Naive thymus-derived CD8-positive, alpha-beta T cell (primary cell): ENCODE results near the gene MINPP1. TPM values are rescaled to one million over a fixed set of nuclear protein-coding genes. Genes with fewer than 3 reads are reported as not detected.

Experiments
- ATAC-seq, 2 donors: fragments of 150-1000 bp; cut with Tn5 transposase in 1 of 2; sonication (Bioruptor Pico), chemical (Tn5 transposase) in 1 of 2; 1 replicate in 1 of 2; 2 replicates in 1 of 2; pipeline ENCODE4 v1.10.0; 2021; ENCODE audit warnings: mild to moderate bottlenecking in 2 of 2, moderate library complexity in 2 of 2
- POLR2A ChIA-PET: fragments of 350-600 bp; sonication (Branson Sonifier 250); formaldehyde crosslinking; loops from one replicate; lab custom pipeline; 2021; ENCODE audit warnings: antibody characterized with exemption; lab: Charles Lee
- DNase-seq, 10 donors: peaks; one replicate each; pipeline versions ENCODE4 v3.0.0 to v3.0.0-alpha.2; 2020 to 2022
- H3K27ac Mint-ChIP-seq, 10 donors: one replicate each; pipeline ENCODE4 v1.8.0; 2020 to 2022; ENCODE audit warnings: mild to moderate bottlenecking in 10 of 10, mixed read lengths in 10 of 10, moderate library complexity in 4 of 10, inconsistent platforms in 1 of 10
- H3K27me3 Mint-ChIP-seq, 5 donors: one replicate each; pipeline ENCODE4 v1.8.0; 2021 to 2022; ENCODE audit warnings: mixed read lengths in 5 of 5
- H3K36me3 Mint-ChIP-seq, 3 donors: one replicate each; pipeline ENCODE4 v1.8.0; 2020 to 2022; ENCODE audit warnings: mixed read lengths in 3 of 3, mild to moderate bottlenecking in 2 of 3, inconsistent platforms in 1 of 3
- H3K4me1 Mint-ChIP-seq, 4 donors: one replicate each; pipeline ENCODE4 v1.8.0; 2021 to 2022; ENCODE audit warnings: mixed read lengths in 4 of 4
- H3K4me3 Mint-ChIP-seq, 10 donors: one replicate each; pipeline ENCODE4 v1.8.0; 2020 to 2022; ENCODE audit warnings: mild to moderate bottlenecking in 10 of 10, mixed read lengths in 10 of 10, moderate library complexity in 6 of 10, inconsistent platforms in 1 of 10
- H3K9me3 Mint-ChIP-seq, 9 donors: one replicate each; pipeline ENCODE4 v1.8.0; 2020 to 2022; ENCODE audit warnings: mixed read lengths in 9 of 9, mild to moderate bottlenecking in 3 of 9, inconsistent platforms in 1 of 9, moderate library complexity in 1 of 9
- polyA plus RNA-seq, 3 donors: library from polyadenylated mRNA; unstranded; fragments of 300-500 nt; fragmentation: Illumina TruSeq; gene quantifications; one replicate each; pipeline ENCODE4 v1.2.3, GENCODE V29; 2021
- total RNA-seq, 8 experiments: library from RNA in 2 of 8; stranded (reverse) in 2 of 8; gene quantifications; one replicate each; pipeline ENCODE4 v1.2.3 and lab custom pipeline; 2021 to 2026

MINPP1 gene
- total and polyA plus RNA-seq, 5 experiments from 2014 or later: 5.0 to 8.4 (median 6.6) TPM

- Mint-ChIP-seq H3K27me3 (no peaks in the 10 kb centered on the region), H3K9me3 (peaks cover 0 to 5% (median 0%) of the 10 kb centered on the region in 9 donors), H3K4me1 (peaks cover 3 to 13% (median 5%) of the 10 kb centered on the region in 4 donors), H3K27ac (no peak overlapping the region), H3K36me3 (peaks cover 4 to 40% (median 31%) of the 10 kb centered on the region in 3 donors), H3K4me3 (no peak overlapping the region)
- POLR2A ChIA-PET: interaction anchor here (0.6 kb wide), 1 partner anchor 1670 kb away, joined by 3 read pairs; no protein-coding TSS in a partner anchor
- ATAC-seq: no peak
- DNase-seq: no peak
Measured at GRCh38 chr10:87551326-87551725, 46.6 kb downstream of the MINPP1 start.

- H3K9me3 Mint-ChIP-seq: peaks cover 0 to 5% (median 0%) of the 10 kb centered on the region in 9 donors
- no peaks in the 10 kb centered on the region for H3K27me3 Mint-ChIP-seq
- POLR2A ChIA-PET: no interaction called here
- no peak overlapping the region for H3K4me3 Mint-ChIP-seq
- ATAC-seq: no peak
- no peak overlapping the region for H3K27ac Mint-ChIP-seq
- H3K4me1 Mint-ChIP-seq: peaks cover 0 to 10% (median 3%) of the 10 kb centered on the region in 4 donors
- peaks cover 4 to 31% (median 29%) of the 10 kb centered on the region in 3 donors for H3K36me3 Mint-ChIP-seq
- no peak for DNase-seq
Measured at GRCh38 chr10:87552248-87552929, 47.7 kb downstream of the MINPP1 start.

- DNase-seq: no peak
Measured at GRCh38 chr10:87557409-87557808, 52.7 kb downstream of the MINPP1 start.

GRCh38 chr10:87558333-87558732 is 53.6 kb downstream of the MINPP1 start:
- POLR2A ChIA-PET: no interaction called here
- ATAC-seq (no peak), DNase-seq (no peak)
- no peak overlapping the region for H3K27ac Mint-ChIP-seq
- peaks cover 9 to 15% (median 11%) of the 10 kb centered on the region in 3 donors for H3K36me3 Mint-ChIP-seq
- H3K27me3 Mint-ChIP-seq: peaks cover 0 to 12% (median 3%) of the 10 kb centered on the region in 5 donors
- H3K9me3 Mint-ChIP-seq: peaks cover under 1 to 12% (median 10%) of the 10 kb centered on the region in 9 donors
- no peak overlapping the region for H3K4me3 Mint-ChIP-seq
- H3K4me1 Mint-ChIP-seq: no peaks in the 10 kb centered on the region

More at GRCh38 chr10:87557409-87557808, 52.7 kb downstream of the MINPP1 start:
- H3K27me3 Mint-ChIP-seq: peaks cover 0 to 3% (median 0%) of the 10 kb centered on the region in 5 donors
- H3K36me3 Mint-ChIP-seq: peaks cover 6 to 20% (median 18%) of the 10 kb centered on the region in 3 donors
- no peak for ATAC-seq
- H3K9me3 Mint-ChIP-seq: peaks cover 0 to 5% (median 2%) of the 10 kb centered on the region in 9 donors
- no peak overlapping the region for H3K27ac Mint-ChIP-seq
- POLR2A ChIA-PET: no interaction called here
- H3K4me1 Mint-ChIP-seq: no peaks in the 10 kb centered on the region
- H3K4me3 Mint-ChIP-seq: no peak overlapping the region

- H3K4me1 Mint-ChIP-seq: no peaks in the 10 kb centered on the region
- no peak overlapping the region for H3K4me3 Mint-ChIP-seq
- peaks cover 0 to 17% (median 4%) of the 10 kb centered on the region in 5 donors for H3K27me3 Mint-ChIP-seq
- H3K27ac Mint-ChIP-seq: no peak overlapping the region
- peaks cover 3 to 14% (median 9%) of the 10 kb centered on the region in 3 donors for H3K36me3 Mint-ChIP-seq
- POLR2A ChIA-PET: no interaction called here
- no peak for DNase-seq
- no peak for ATAC-seq
- H3K9me3 Mint-ChIP-seq: peaks cover 1 to 18% (median 13%) of the 10 kb centered on the region in 9 donors
Measured at GRCh38 chr10:87559392-87559791, 54.7 kb downstream of the MINPP1 start.

GRCh38 chr10:87560495-87561129 is 55.9 kb downstream of the MINPP1 start:
- Mint-ChIP-seq H3K9me3 (peaks cover 7 to 30% (median 24%) of the 10 kb centered on the region in 9 donors), H3K27ac (no peak overlapping the region), H3K36me3 (peaks cover 0 to 26% (median 10%) of the 10 kb centered on the region in 3 donors), H3K27me3 (peaks cover under 1 to 17% (median 10%) of the 10 kb centered on the region in 5 donors), H3K4me3 (no peak overlapping the region), H3K4me1 (no peaks in the 10 kb centered on the region)
- POLR2A ChIA-PET: no interaction called here
- ATAC-seq: no peak
- DNase-seq: no peak

GRCh38 chr10:87562750-87563149 is 58.1 kb downstream of the MINPP1 start:
- Mint-ChIP-seq H3K9me3 (peaks cover 9 to 47% (median 36%) of the 10 kb centered on the region in 9 donors), H3K36me3 (peaks cover 0 to 40% (median 15%) of the 10 kb centered on the region in 3 donors), H3K27ac (no peak overlapping the region), H3K27me3 (peaks cover 7 to 29% (median 15%) of the 10 kb centered on the region in 5 donors), H3K4me1 (no peaks in the 10 kb centered on the region), H3K4me3 (no peak overlapping the region)
- no peak for ATAC-seq
- no peak for DNase-seq
- POLR2A ChIA-PET: no interaction called here

GRCh38 chr10:87565010-87565409 is 60.3 kb downstream of the MINPP1 start:
- Mint-ChIP-seq H3K36me3 (peaks cover 0 to 40% (median 15%) of the 10 kb centered on the region in 3 donors), H3K27ac (no peak overlapping the region), H3K27me3 (peaks cover 10 to 39% (median 21%) of the 10 kb centered on the region in 5 donors), H3K4me3 (no peak overlapping the region), H3K4me1 (no peaks in the 10 kb centered on the region), H3K9me3 (peaks cover 9 to 50% (median 36%) of the 10 kb centered on the region in 9 donors)
- no peak for ATAC-seq
- POLR2A ChIA-PET: no interaction called here
- no peak for DNase-seq

- ATAC-seq (no peak), DNase-seq (no peak)
- Mint-ChIP-seq H3K4me1 (no peaks in the 10 kb centered on the region), H3K4me3 (no peak overlapping the region), H3K36me3 (peaks cover 0 to 9% (median 0%) of the 10 kb centered on the region in 3 donors), H3K9me3 (peaks cover 0 to 12% (median 2%) of the 10 kb centered on the region in 9 donors), H3K27ac (peak overlapping the region in 1 of 10 donors; percentile 20), H3K27me3 (peaks cover 11 to 23% (median 20%) of the 10 kb centered on the region in 5 donors)
- POLR2A ChIA-PET: no interaction called here
Measured at GRCh38 chr10:87575851-87576250, 71.2 kb downstream of the MINPP1 start.

- POLR2A ChIA-PET: no interaction called here
- no peaks in the 10 kb centered on the region for H3K4me1 Mint-ChIP-seq
- H3K9me3 Mint-ChIP-seq: no peaks in the 10 kb centered on the region
- H3K4me3 Mint-ChIP-seq: no peak overlapping the region
- no peak overlapping the region for H3K27ac Mint-ChIP-seq
- peaks cover 16 to 24% (median 20%) of the 10 kb centered on the region in 5 donors for H3K27me3 Mint-ChIP-seq
- DNase-seq (no peak), ATAC-seq (no peak)
- H3K36me3 Mint-ChIP-seq: no peaks in the 10 kb centered on the region
Measured at GRCh38 chr10:87578160-87578841, 73.6 kb downstream of the MINPP1 start.

GRCh38 chr10:87578842-87579401 is 74.2 kb downstream of the MINPP1 start:
- no peak for ATAC-seq
- no peak for DNase-seq
- H3K4me3 Mint-ChIP-seq: no peak overlapping the region
- POLR2A ChIA-PET: no interaction called here
- H3K27ac Mint-ChIP-seq: no peak overlapping the region
- no peaks in the 10 kb centered on the region for H3K36me3 Mint-ChIP-seq
- H3K27me3 Mint-ChIP-seq: peaks cover 16 to 24% (median 20%) of the 10 kb centered on the region in 5 donors
- H3K9me3 Mint-ChIP-seq: no peaks in the 10 kb centered on the region
- H3K4me1 Mint-ChIP-seq: no peaks in the 10 kb centered on the region

GRCh38 chr10:87579563-87579962 is 74.9 kb downstream of the MINPP1 start:
- H3K36me3 Mint-ChIP-seq: no peaks in the 10 kb centered on the region
- POLR2A ChIA-PET: no interaction called here
- DNase-seq (no peak), ATAC-seq (no peak)
- H3K27me3 Mint-ChIP-seq: peaks cover 19 to 26% (median 22%) of the 10 kb centered on the region in 5 donors
- no peaks in the 10 kb centered on the region for H3K9me3 Mint-ChIP-seq
- no peak overlapping the region for H3K4me3 Mint-ChIP-seq
- H3K27ac Mint-ChIP-seq: no peak overlapping the region
- no peaks in the 10 kb centered on the region for H3K4me1 Mint-ChIP-seq
